ENCODE measurements around the gene PAN2. TPM values are rescaled to one million over a fixed set of nuclear protein-coding genes. Genes with fewer than 3 reads are reported as not detected.
"Not testable (repeated sequence)": the region's sequence is repeated elsewhere in the genome, so short reads cannot be mapped to it uniquely, and the experiment has no call there.

PAN2 gene
- total RNA-seq, 1 experiment from 2014 or later, result 53.5 TPM

DNA sequence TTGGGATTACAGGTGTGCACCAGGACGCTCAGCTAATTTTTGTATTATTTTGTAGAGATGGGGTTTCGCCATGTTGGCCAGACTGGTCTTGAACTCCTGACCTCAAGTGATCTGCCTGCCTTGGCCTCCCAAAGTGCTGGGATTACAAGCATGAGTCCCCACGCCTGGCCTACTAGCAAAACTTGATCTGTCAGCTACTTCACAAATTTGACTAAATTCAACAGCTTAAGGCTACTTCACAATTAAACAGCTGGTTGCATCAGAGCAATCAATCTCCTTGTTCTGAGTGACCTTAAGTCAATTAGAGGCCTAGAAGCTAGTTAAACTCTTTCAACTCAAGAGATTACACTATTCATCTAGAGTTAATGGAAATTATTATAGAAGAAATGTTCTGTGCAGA, 54.9 kb downstream of the PAN2 start:
- Mint-ChIP-seq H3K4me3 (ENCODE audit: low read depth, unreplicated experiment) (no peak overlapping the region), H3K27me3 (ENCODE audit: unreplicated experiment) (no peaks in the 10 kb centered on the region), H3K9me3 (ENCODE audit: low read depth, unreplicated experiment) (no peaks in the 10 kb centered on the region), H3K4me1 (ENCODE audit: low read depth, unreplicated experiment) (no peaks in the 10 kb centered on the region), H3K27ac (ENCODE audit: unreplicated experiment) (no peak overlapping the region), H3K36me3 (ENCODE audit: insufficient read depth, unreplicated experiment) (peaks cover 73% of the 10 kb centered on the region)
- BruUV-seq (replicated peaks), result no TSS peak
- DNase-seq, result no peak
- intact Hi-C loops (cut with micrococcal nuclease; ENCODE audit: unreplicated experiment), result no loop called here
- CTCF ChIA-PET, result interaction anchor here (0.8 kb wide), 1 partner anchor 35 kb away, joined by 3 read pairs; no protein-coding TSS in a partner anchor
- TF ChIP-seq, protein P1, sequence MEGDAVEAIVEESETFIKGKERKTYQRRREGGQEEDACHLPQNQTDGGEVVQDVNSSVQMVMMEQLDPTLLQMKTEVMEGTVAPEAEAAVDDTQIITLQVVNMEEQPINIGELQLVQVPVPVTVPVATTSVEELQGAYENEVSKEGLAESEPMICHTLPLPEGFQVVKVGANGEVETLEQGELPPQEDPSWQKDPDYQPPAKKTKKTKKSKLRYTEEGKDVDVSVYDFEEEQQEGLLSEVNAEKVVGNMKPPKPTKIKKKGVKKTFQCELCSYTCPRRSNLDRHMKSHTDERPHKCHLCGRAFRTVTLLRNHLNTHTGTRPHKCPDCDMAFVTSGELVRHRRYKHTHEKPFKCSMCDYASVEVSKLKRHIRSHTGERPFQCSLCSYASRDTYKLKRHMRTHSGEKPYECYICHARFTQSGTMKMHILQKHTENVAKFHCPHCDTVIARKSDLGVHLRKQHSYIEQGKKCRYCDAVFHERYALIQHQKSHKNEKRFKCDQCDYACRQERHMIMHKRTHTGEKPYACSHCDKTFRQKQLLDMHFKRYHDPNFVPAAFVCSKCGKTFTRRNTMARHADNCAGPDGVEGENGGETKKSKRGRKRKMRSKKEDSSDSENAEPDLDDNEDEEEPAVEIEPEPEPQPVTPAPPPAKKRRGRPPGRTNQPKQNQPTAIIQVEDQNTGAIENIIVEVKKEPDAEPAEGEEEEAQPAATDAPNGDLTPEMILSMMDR (IDR thresholded peaks at IDR 0.05; ENCODE audit: unreplicated experiment), result no peak

DNA sequence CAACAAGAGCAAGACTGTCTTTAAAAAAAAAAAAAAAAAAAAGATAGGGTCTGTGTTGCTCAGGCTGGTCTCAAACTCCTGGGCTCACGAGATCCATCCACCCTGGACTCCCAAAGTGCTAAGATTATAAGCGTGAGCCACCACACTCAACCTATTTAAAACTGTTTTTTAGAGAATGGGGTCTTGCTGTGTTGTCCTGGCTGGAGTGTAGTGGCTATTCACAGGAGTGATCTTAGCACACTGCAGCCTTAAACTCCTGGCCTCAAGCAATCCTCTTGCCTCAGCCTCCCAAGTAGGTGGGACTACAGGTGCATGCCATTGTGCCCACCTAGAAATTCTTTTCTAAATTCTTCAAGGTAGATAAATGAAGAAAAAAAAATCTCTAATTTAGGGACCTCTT, 59.5 kb downstream of the PAN2 start:
- CTCF ChIA-PET, result no interaction called here
- Mint-ChIP-seq H3K9me3 (ENCODE audit: low read depth, unreplicated experiment) (no peaks in the 10 kb centered on the region), H3K4me3 (ENCODE audit: low read depth, unreplicated experiment) (no peak overlapping the region), H3K4me1 (ENCODE audit: low read depth, unreplicated experiment) (no peaks in the 10 kb centered on the region), H3K27me3 (ENCODE audit: unreplicated experiment) (no peaks in the 10 kb centered on the region), H3K27ac (ENCODE audit: unreplicated experiment) (no peak overlapping the region), H3K36me3 (ENCODE audit: insufficient read depth, unreplicated experiment) (peaks cover 68% of the 10 kb centered on the region)
- DNase-seq, result no peak
- TF ChIP-seq, protein P1 (IDR thresholded peaks at IDR 0.05; ENCODE audit: unreplicated experiment), result no peak
- intact Hi-C loops (cut with micrococcal nuclease; ENCODE audit: unreplicated experiment), result no loop called here
- BruUV-seq (replicated peaks), result no TSS peak

DNA sequence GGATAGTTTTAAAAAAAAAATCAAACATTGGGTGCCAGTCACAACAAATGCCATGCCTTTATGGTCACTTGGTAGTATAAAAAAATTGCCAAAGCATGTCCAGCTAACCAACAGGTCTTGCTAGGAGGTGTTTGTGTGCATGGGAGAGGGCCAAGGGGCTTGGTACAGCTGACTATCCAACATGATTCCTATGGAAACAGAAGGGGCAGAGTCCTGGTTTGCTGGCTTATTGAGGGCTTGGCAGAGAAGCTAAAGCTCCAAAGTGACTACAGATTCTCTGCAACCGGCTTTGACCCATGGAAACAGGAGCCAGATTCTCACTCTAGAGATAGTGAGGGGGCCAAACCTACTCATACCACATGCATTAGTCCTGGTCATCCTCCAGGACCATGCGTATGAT, 61.3 kb downstream of the PAN2 start:
- H3K27ac Mint-ChIP-seq (ENCODE audit: unreplicated experiment); DNase-seq; H3K9me3 Mint-ChIP-seq (ENCODE audit: low read depth, unreplicated experiment); CTCF ChIA-PET; intact Hi-C loops (cut with micrococcal nuclease; ENCODE audit: unreplicated experiment); H3K4me3 Mint-ChIP-seq (ENCODE audit: low read depth, unreplicated experiment); H3K4me1 Mint-ChIP-seq (ENCODE audit: low read depth, unreplicated experiment); H3K27me3 Mint-ChIP-seq (ENCODE audit: unreplicated experiment): not testable (repeated sequence)
- H3K36me3 Mint-ChIP-seq (ENCODE audit: insufficient read depth, unreplicated experiment), result peaks cover 57% of the 10 kb centered on the region
- TSS peak; percentile 44 for BruUV-seq (replicated peaks)

DNA sequence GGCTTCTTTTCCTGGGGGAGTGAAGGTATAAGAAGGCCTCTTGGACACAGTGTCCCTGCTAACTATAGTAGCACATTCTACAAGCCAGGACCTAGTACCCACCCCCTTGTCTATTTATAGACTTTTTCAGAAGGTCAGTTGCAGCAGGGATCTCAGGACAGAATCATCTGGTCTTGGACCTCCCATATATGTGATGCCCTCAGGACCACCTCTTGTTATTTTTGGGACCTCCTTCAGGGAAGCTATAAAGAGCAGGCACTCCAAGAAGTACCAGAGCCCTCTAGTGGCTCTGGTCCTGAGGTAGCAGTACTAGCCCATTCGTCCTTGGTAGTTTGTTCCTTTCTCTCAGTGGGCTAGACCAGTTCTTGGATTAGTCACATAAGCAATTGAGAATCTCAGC, 62.8 kb downstream of the PAN2 start:
- DNase-seq, result no peak
- BruUV-seq (replicated peaks), result no TSS peak
- H3K9me3 Mint-ChIP-seq (ENCODE audit: low read depth, unreplicated experiment), result no peaks in the 10 kb centered on the region
- peaks cover 60% of the 10 kb centered on the region for H3K36me3 Mint-ChIP-seq (ENCODE audit: insufficient read depth, unreplicated experiment)
- intact Hi-C loops (cut with micrococcal nuclease; ENCODE audit: unreplicated experiment), result no loop called here
- TF ChIP-seq, protein P1 (IDR thresholded peaks at IDR 0.05; ENCODE audit: unreplicated experiment), result no peak
- peaks cover 8% of the 10 kb centered on the region for H3K4me1 Mint-ChIP-seq (ENCODE audit: low read depth, unreplicated experiment)
- no peaks in the 10 kb centered on the region for H3K27me3 Mint-ChIP-seq (ENCODE audit: unreplicated experiment)
- CTCF ChIA-PET, result interaction anchor here (0.6 to 1.0 kb wide), 3 partner anchors 13 to 427 kb away, joined by 3 to 4 read pairs (median 3); partner anchors contain the start of gene ANKRD52
- no peak overlapping the region for H3K4me3 Mint-ChIP-seq (ENCODE audit: low read depth, unreplicated experiment)
- no peak overlapping the region for H3K27ac Mint-ChIP-seq (ENCODE audit: unreplicated experiment)

DNA sequence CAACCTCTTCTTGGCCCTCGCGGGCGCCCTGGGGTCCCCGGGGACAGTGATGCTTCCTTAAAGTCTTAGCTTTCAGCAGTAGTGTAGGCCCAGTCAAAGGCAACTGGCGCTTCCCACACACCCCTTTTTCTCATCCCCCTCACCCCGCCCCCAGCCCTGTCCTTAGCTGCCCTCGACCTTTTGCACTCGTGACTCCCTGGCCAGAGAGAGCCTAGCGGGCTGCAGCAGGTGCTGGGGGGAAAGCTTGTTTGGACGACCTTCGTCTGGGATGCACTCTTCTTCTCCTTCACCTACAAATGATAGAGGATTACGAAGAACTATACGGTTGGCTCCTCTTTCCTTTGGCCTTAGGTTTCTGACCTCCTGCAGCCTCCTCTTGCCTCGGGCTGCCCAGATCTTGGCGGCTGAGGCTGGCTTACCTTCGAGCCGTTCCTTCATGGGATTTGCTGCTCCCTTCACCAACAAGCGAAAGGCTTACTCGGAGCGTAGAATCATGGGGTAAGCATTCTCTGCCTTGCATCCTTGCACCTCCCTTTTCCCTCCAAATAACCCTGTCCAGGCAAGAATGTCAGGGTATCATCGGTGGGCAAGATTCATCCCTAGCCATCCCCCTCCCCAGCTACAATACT, 66.2 kb downstream of the PAN2 start:
- no TSS peak for BruUV-seq (replicated peaks)
- H3K9me3 Mint-ChIP-seq (ENCODE audit: low read depth, unreplicated experiment), result no peaks in the 10 kb centered on the region
- no peak for DNase-seq
- H3K4me3 Mint-ChIP-seq (ENCODE audit: low read depth, unreplicated experiment), result peak overlapping the region; percentile 99
- TF ChIP-seq, protein P1 (IDR thresholded peaks at IDR 0.05; ENCODE audit: unreplicated experiment), result no peak
- H3K27ac Mint-ChIP-seq (ENCODE audit: unreplicated experiment), result no peak overlapping the region
- H3K36me3 Mint-ChIP-seq (ENCODE audit: insufficient read depth, unreplicated experiment), result peaks cover 42% of the 10 kb centered on the region
- peaks cover 8% of the 10 kb centered on the region for H3K4me1 Mint-ChIP-seq (ENCODE audit: low read depth, unreplicated experiment)
- no peaks in the 10 kb centered on the region for H3K27me3 Mint-ChIP-seq (ENCODE audit: unreplicated experiment)
- intact Hi-C loops (cut with micrococcal nuclease; ENCODE audit: unreplicated experiment), result no loop called here
- CTCF ChIA-PET, result interaction anchor here (0.5 to 1.4 kb wide), 4 partner anchors 10 to 94 kb away, joined by 3 to 6 read pairs (median 4); partner anchors contain the start of genes ANKRD52 and RNF41
